WTC11 (cell line): ENCODE results near the gene SCGB1A1. TPM values are rescaled to one million over a fixed set of nuclear protein-coding genes. Genes with fewer than 3 reads are reported as not detected.

Experiments
- ATAC-seq: fragments of 200-7000 bp; cut with Tn5 transposase; 2 replicates; pipeline ENCODE4 v1.10.0; 2021; ENCODE audit warnings: mild to moderate bottlenecking, moderate library complexity
- CTCF ChIA-PET: fragments of 300-600 bp; sonication (Branson Sonifier 250); formaldehyde crosslinking; loops from one replicate; lab custom pipeline; 2021; ENCODE audit warnings: antibody characterized with exemption; lab: Charles Lee
- POLR2A ChIA-PET: fragments of 350-600 bp; sonication (Branson Sonifier 250); formaldehyde crosslinking; loops from one replicate; lab custom pipeline; 2021; ENCODE audit warnings: antibody characterized with exemption; lab: Charles Lee
- DNase-seq: peaks from one replicate; pipeline ENCODE4 v3.0.0; 2021; ENCODE audit warnings: low spot score
- H3K27ac Mint-ChIP-seq: 2 replicates; pipeline ENCODE4 v1.8.0; 2021; ENCODE audit warnings: mixed read lengths
- H3K27me3 Mint-ChIP-seq: 2 replicates; pipeline ENCODE4 v1.8.0; 2021; ENCODE audit warnings: low read depth, mild to moderate bottlenecking, moderate library complexity, mixed read lengths
- H3K36me3 Mint-ChIP-seq: 2 replicates; pipeline ENCODE4 v1.8.0; 2021; ENCODE audit warnings: mixed read lengths
- H3K4me1 Mint-ChIP-seq: 2 replicates; pipeline ENCODE4 v1.8.0; 2022; ENCODE audit warnings: mixed read lengths
- H3K4me3 Mint-ChIP-seq: 2 replicates; pipeline ENCODE4 v1.8.0; 2021; ENCODE audit warnings: mild to moderate bottlenecking, moderate library complexity, mixed read lengths
- H3K9me3 Mint-ChIP-seq: 2 replicates; pipeline ENCODE4 v1.8.0; 2021; ENCODE audit warnings: mixed read lengths
- ATF2 ChIP-seq: sonication (generic); formaldehyde crosslinking; IDR thresholded peaks from 2 replicates; pipeline ENCODE4 v1.8.1; 2022; ENCODE audit warnings: low read depth, missing genetic modification reagents, borderline replicate concordance
- CDX4 ChIP-seq: fragments of 250-450 bp; sonication (Bioruptor Pico); IDR thresholded peaks from 2 replicates; pipeline ENCODE4 v1.9.0; 2021; ENCODE audit warnings: moderate library complexity, mild to moderate bottlenecking, inconsistent platforms, borderline replicate concordance
- ELF4 ChIP-seq: sonication (generic); formaldehyde crosslinking; IDR thresholded peaks from 2 replicates; pipeline ENCODE4 v1.8.1; 2022; ENCODE audit warnings: low read depth, mild to moderate bottlenecking, moderate library complexity, missing genetic modification reagents
- ERG ChIP-seq: fragments of 250-450 bp; sonication (Bioruptor Pico); IDR thresholded peaks from 2 replicates; pipeline ENCODE4 v1.8.0; 2021; ENCODE audit warnings: mild to moderate bottlenecking
- ETV6 ChIP-seq: sonication (generic); formaldehyde crosslinking; IDR thresholded peaks from 2 replicates; pipeline ENCODE4 v1.8.1; 2022; ENCODE audit warnings: mild to moderate bottlenecking, missing genetic modification reagents
- IRF2 ChIP-seq: sonication (generic); formaldehyde crosslinking; IDR thresholded peaks from 2 replicates; pipeline ENCODE4 v1.8.0; 2022; ENCODE audit warnings: low read depth, missing genetic modification reagents, borderline replicate concordance
- MAX ChIP-seq: sonication (generic); formaldehyde crosslinking; IDR thresholded peaks from 2 replicates; pipeline ENCODE4 v1.8.0; 2022; ENCODE audit warnings: mild to moderate bottlenecking, missing genetic modification reagents
- RELA ChIP-seq: sonication (generic); formaldehyde crosslinking; IDR thresholded peaks from 2 replicates; pipeline ENCODE4 v1.8.1; 2022; ENCODE audit warnings: missing genetic modification reagents, mild to moderate bottlenecking, borderline replicate concordance
- SMAD4 ChIP-seq: sonication (generic); formaldehyde crosslinking; IDR thresholded peaks from 2 replicates; pipeline ENCODE4 v1.8.0; 2022; ENCODE audit warnings: mild to moderate bottlenecking, missing genetic modification reagents
- TEAD1 ChIP-seq: sonication (generic); formaldehyde crosslinking; IDR thresholded peaks from 2 replicates; pipeline ENCODE4 v1.8.0; 2022; ENCODE audit warnings: mild to moderate bottlenecking, missing genetic modification reagents
- total RNA-seq: library from RNA; stranded (reverse); gene quantifications from 3 replicates; pipeline ENCODE4 v1.2.3, GENCODE V29; 2021
- TF ChIP-seq, protein P1 (sequence below): sonication (generic); formaldehyde crosslinking; IDR thresholded peaks from 2 replicates; pipeline ENCODE4 v1.8.1; 2022; ENCODE audit warnings: mild to moderate bottlenecking, moderate library complexity, missing genetic modification reagents

The SCGB1A1 gene
- total RNA-seq, 1 experiment from 2014 or later, result 1.2 TPM

DNA sequence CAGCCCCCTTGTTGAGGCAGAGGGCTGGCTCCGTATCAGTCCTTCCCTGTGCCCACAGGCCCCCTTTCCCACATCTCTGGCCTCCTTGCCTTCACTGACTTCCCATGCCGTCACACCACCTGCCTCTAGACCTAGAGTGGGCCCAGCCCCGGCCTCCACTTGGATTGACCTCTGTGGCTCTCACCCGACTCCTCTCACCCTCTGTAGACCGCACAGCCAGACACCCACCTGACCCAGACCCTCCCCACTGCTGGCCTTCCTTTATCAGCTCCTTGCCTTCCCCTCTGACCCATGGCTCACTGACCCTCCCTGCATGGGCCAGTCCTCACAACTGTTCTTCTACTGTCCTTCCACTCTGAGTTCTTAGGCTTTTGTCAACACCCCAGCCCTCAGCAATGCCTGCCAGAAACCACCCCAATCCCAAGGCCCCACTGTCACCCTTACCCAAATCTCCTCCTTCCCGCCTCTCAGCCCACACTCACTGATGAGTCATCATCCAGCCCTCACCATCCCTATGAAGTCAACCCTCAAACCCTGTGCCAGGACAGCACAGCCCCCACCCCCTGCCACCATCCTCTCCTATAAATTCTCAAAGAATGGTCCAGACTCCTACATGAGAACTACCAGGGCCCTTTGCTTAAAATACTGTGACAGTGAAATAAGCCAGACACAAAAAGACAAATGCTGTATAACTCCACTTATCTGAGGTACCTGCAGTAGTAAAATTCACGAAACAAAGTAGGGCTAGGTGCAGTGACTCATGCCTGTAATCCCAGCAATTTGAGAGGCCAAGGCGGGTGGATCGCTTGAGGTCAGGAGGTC is 53.4 kb downstream of the SCGB1A1 start:
- Mint-ChIP-seq H3K9me3 (no peaks in the 10 kb centered on the region), H3K36me3 (no peaks in the 10 kb centered on the region), H3K4me1 (no peaks in the 10 kb centered on the region), H3K27me3 (no peaks in the 10 kb centered on the region; the same call in 1 of the 2 replicates), H3K27ac (peak overlapping the region; percentile 56; the same call in 1 of the 2 replicates), H3K4me3 (no peak overlapping the region)
- no peak for DNase-seq
- CTCF ChIA-PET, result interaction anchor here (5.5 kb wide), 1 partner anchor 71 kb away, joined by 24 read pairs; no protein-coding TSS in a partner anchor
- no peak for ATAC-seq
- TF ChIP-seq IRF2 (CRISPR knock-in tag) (no peak), ATF2 (CRISPR knock-in tag) (no peak), MAX (CRISPR knock-in tag) (no peak), ELF4 (CRISPR knock-in tag) (no peak), CDX4 (no peak), TEAD1 (CRISPR knock-in tag) (no peak), ERG (CRISPR knock-in tag) (no peak), ETV6 (CRISPR knock-in tag) (no peak), RELA (no peak), SMAD4 (CRISPR knock-in tag) (no peak)
- TF ChIP-seq, protein P1, sequence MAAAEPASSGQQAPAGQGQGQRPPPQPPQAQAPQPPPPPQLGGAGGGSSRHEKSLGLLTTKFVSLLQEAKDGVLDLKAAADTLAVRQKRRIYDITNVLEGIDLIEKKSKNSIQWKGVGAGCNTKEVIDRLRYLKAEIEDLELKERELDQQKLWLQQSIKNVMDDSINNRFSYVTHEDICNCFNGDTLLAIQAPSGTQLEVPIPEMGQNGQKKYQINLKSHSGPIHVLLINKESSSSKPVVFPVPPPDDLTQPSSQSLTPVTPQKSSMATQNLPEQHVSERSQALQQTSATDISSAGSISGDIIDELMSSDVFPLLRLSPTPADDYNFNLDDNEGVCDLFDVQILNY (CRISPR knock-in tag), result no peak
- POLR2A ChIA-PET, result interaction anchor here (0.6 to 0.7 kb wide), 2 partner anchors 37 to 64 kb away, joined by 4 to 5 read pairs; no protein-coding TSS in a partner anchor

Other genes with a start within 250 kb of the SCGB1A1 start
- not detected in 3 replicates for gene SCGB1D1, start 228.8 kb upstream of the SCGB1A1 start, total RNA-seq
- not detected in 3 replicates for gene SCGB2A1, start 210.4 kb upstream of the SCGB1A1 start, total RNA-seq
- gene SCGB1D2, start 176.8 kb upstream of the SCGB1A1 start, total RNA-seq, result not detected in 3 replicates
- gene SCGB2A2, start 148.9 kb upstream of the SCGB1A1 start, total RNA-seq, result not detected in 3 replicates
- not detected in 3 replicates for gene SCGB1D4, start 120.0 kb upstream of the SCGB1A1 start, total RNA-seq
- gene ASRGL1, start 81.6 kb upstream of the SCGB1A1 start, total RNA-seq, result 36.3 to 51.6 TPM (median 41.5 TPM) in 3 replicates
- gene AHNAK, start 127.8 kb downstream of the SCGB1A1 start, total RNA-seq, result 10.9 to 21.0 TPM (median 11.5 TPM) in 3 replicates
- gene EEF1G, start 154.9 kb downstream of the SCGB1A1 start, total RNA-seq, result 1,667 to 1,857 TPM (median 1,846 TPM) in 3 replicates
- gene TUT1, start 172.5 kb downstream of the SCGB1A1 start, total RNA-seq, result 35.3 to 40.0 TPM (median 37.3 TPM) in 3 replicates
- 101 to 115 TPM (median 103 TPM) in 3 replicates for gene MTA2, start 182.8 kb downstream of the SCGB1A1 start, total RNA-seq
- 45.5 to 54.7 TPM (median 51.1 TPM) in 3 replicates for gene EML3, start 193.7 kb downstream of the SCGB1A1 start, total RNA-seq
- 0.78 to 1.6 TPM (median 0.94 TPM) in 3 replicates for gene ROM1, start 194.2 kb downstream of the SCGB1A1 start, total RNA-seq
- 41.2 to 43.9 TPM (median 43.3 TPM) in 3 replicates for gene B3GAT3, start 203.0 kb downstream of the SCGB1A1 start, total RNA-seq
- gene GANAB, start 227.6 kb downstream of the SCGB1A1 start, total RNA-seq, result 323 to 350 TPM (median 327 TPM) in 3 replicates
- gene INTS5, start 234.3 kb downstream of the SCGB1A1 start, total RNA-seq, result 28.9 to 32.7 TPM (median 31.9 TPM) in 3 replicates
- gene C11orf98, start 246.2 kb downstream of the SCGB1A1 start, total RNA-seq, result 132 to 154 TPM (median 137 TPM) in 3 replicates
- gene CSKMT, start 246.3 kb downstream of the SCGB1A1 start, total RNA-seq, result 60.7 to 75.6 TPM (median 60.9 TPM) in 3 replicates